Measurements from ENCODE around the gene WIZ. TPM values are rescaled to one million over a fixed set of nuclear protein-coding genes. Genes with fewer than 3 reads are reported as not detected.

WIZ gene
- total and polyA plus RNA-seq, 2 of the 4 experiments (the other 2 are of a cell fraction): 0.90 to 27.1 TPM

DNA sequence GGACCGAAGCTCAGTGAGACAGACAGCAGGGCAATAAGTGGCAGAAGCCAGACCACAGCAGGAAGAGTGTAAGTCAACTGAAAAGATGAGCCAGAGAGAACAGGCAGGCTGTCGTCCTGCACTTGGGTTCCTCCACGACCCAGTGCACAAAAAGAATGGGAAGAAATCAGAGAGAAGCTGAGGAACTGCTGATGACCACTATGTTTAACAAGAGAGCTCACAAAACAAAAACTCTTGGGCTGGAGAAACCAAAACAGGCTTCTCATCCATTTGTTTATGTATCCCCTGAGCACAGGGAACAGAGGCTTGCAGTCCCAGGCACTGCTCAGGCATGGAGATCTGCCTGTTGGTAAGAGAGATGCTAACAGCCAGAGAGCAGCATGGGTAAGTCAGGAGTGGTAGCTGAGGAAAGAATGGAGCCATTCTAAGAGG, 45.0 kb downstream of the WIZ start:
- Histone ChIP-seq H3K4me3 (ENCODE audit: insufficient read depth, low read depth, low read length) (no peak overlapping the region), H3K9me1 (ENCODE audit: insufficient read depth, low read length) (no peaks in the 10 kb centered on the region; the same call in 1 of the 2 replicates), H4K8ac (ENCODE audit: low read depth in 2 of 2, low read length in 2 of 2) (no peak overlapping the region), H2AFZ (replicated peaks; ENCODE audit: low read length, poor library complexity) (no peak overlapping the region), H3K79me1 (ENCODE audit: low read depth in 1 of 2, low read length in 2 of 2) (peaks cover 11 to 73% of the 10 kb centered on the region in 2 experiments), H2BK20ac (ENCODE audit: low read depth, low read length) (no peak overlapping the region), H3K27ac (ENCODE audit: insufficient read depth, low read length) (no peak overlapping the region), H3K56ac (ENCODE audit: extremely low read depth, insufficient read depth, low read length) (no peak overlapping the region), H2AK9ac (replicated peaks; ENCODE audit: low read depth, low read length, poor library complexity) (no peak overlapping the region), H3K4ac (ENCODE audit: low read depth, low read length) (no peak overlapping the region), H3K9me3 (ENCODE audit: control insufficient read depth, insufficient read depth, low read length) (no peaks in the 10 kb centered on the region), H2AK5ac (ENCODE audit: low read depth, low read length) (no peak overlapping the region), H3K4me2 (ENCODE audit: low read depth, low read length) (no peak overlapping the region), H3K36me3 (ENCODE audit: control insufficient read depth, insufficient read depth, low read length) (peaks cover 50% of the 10 kb centered on the region), H2BK15ac (ENCODE audit: low read depth, low read length) (no peak overlapping the region), H3K9ac (ENCODE audit: low read depth, low read length) (no peak overlapping the region), H3K23ac (ENCODE audit: low read depth, low read length) (no peak overlapping the region), H3K14ac (replicated peaks; ENCODE audit: low read depth, low read length) (no peak overlapping the region), H3K18ac (ENCODE audit: low read depth, low read length) (no peak overlapping the region), H4K5ac (ENCODE audit: low read depth, low read length) (no peak overlapping the region), H4K91ac (ENCODE audit: insufficient read depth, low read depth, low read length) (no peak overlapping the region), H4K20me1 (ENCODE audit: insufficient read depth, low read length) (peaks cover 82% of the 10 kb centered on the region), H2BK120ac (ENCODE audit: low read depth, low read length) (no peak overlapping the region), H3K4me1 (ENCODE audit: control insufficient read depth, insufficient read depth, low read length) (peaks cover 7% of the 10 kb centered on the region; the same call in 1 of the 2 replicates), H3K27me3 (ENCODE audit: control insufficient read depth, insufficient read depth, low read length) (no peaks in the 10 kb centered on the region), H2BK5ac (ENCODE audit: low read depth, low read length, poor library complexity, severe bottlenecking) (no peak overlapping the region)
- ChIA-PET CTCF (interaction anchor here (0.8 to 1.0 kb wide), 3 partner anchors 10 to 15 kb away, joined by 3 to 5 read pairs (median 3); no protein-coding TSS in a partner anchor), POLR2A (ENCODE audit: unreplicated experiment) (interaction anchor here (1.2 kb wide), 1 partner anchor 14 kb away, joined by 4 read pairs; the partner anchor contains the start of gene AKAP8L)
- peak; percentile 83 for ATAC-seq (ENCODE audit: low read depth)
- WGBS, 2 experiments (ENCODE audit: extremely low coverage in 2 of 2, insufficient read length in 1 of 2): 80% methylated on average over 1 of the region's 3 CpGs; no CpG with 5 or more reads in 1 of the 2 experiments
- intact Hi-C loops (cut with micrococcal nuclease) (no loop called here), in situ Hi-C loops (cut with MboI; ENCODE audit: low sequenced_read_pairs) (loop anchor here (25.0 kb wide), 1 partner anchor 783 kb away; the partner anchor contains the start of genes AP1M1 and FAM32A), dilution Hi-C loops (cut with HindIII; ENCODE audit: low sequenced_read_pairs, unreplicated experiment) (no loop called here)
- BruUV-seq (replicated peaks): no TSS peak
- no peak for DNase-seq
- TF ChIP-seq NFE2L2 (IDR thresholded peaks at IDR 0.05; ENCODE audit: low read depth, low read length) (no peak), CEBPB (IDR thresholded peaks at IDR 0.05; ENCODE audit: low read depth, low read length) (no peak), RAD21 (IDR thresholded peaks at IDR 0.05; ENCODE audit: low read length) (no peak), POLR2A (IDR thresholded peaks at IDR 0.05; ENCODE audit: low read depth, low read length) (no peak), BHLHE40 (IDR thresholded peaks at IDR 0.05; ENCODE audit: low read depth, low read length) (no peak), MAFK (IDR thresholded peaks at IDR 0.05; ENCODE audit: low read depth, low read length) (no peak), MAZ (IDR thresholded peaks at IDR 0.05; ENCODE audit: borderline replicate concordance, low read depth, low read length) (no peak)
- TF ChIP-seq, protein P1, sequence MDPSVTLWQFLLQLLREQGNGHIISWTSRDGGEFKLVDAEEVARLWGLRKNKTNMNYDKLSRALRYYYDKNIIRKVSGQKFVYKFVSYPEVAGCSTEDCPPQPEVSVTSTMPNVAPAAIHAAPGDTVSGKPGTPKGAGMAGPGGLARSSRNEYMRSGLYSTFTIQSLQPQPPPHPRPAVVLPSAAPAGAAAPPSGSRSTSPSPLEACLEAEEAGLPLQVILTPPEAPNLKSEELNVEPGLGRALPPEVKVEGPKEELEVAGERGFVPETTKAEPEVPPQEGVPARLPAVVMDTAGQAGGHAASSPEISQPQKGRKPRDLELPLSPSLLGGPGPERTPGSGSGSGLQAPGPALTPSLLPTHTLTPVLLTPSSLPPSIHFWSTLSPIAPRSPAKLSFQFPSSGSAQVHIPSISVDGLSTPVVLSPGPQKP (IDR thresholded peaks at IDR 0.05; ENCODE audit: borderline replicate concordance, low read depth, low read length): no peak
- TF ChIP-seq, protein P2, sequence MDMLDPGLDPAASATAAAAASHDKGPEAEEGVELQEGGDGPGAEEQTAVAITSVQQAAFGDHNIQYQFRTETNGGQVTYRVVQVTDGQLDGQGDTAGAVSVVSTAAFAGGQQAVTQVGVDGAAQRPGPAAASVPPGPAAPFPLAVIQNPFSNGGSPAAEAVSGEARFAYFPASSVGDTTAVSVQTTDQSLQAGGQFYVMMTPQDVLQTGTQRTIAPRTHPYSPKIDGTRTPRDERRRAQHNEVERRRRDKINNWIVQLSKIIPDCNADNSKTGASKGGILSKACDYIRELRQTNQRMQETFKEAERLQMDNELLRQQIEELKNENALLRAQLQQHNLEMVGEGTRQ (IDR thresholded peaks at IDR 0.05; ENCODE audit: low read depth, low read length): no peak

All from IMR-90 (cell line).